ENCODE data around the gene SLC40A1.

Gene SLC40A1

GRCh38 chr2:189512879-189513278 is 67.7 kb downstream of the SLC40A1 start:
- TF ChIP-seq CTCF (IDR thresholded peaks at IDR 0.05; ENCODE audit: low read depth, low read length) (no peak), EZH2phosphoT487 (IDR thresholded peaks at IDR 0.05; ENCODE audit: low read depth) (no peak)
- no peaks in the 10 kb centered on the region for H3K27me3 ChIP-seq (ENCODE audit: low read depth, low read length)

GRCh38 chr2:189511960-189512319 is 68.6 kb downstream of the SLC40A1 start:
- Histone ChIP-seq H3K4me3 (ENCODE audit: low read length) (no peak overlapping the region), H3K4me1 (ENCODE audit: low read length) (peaks cover 5% of the 10 kb centered on the region; the same call in 1 of the 2 replicates), H3K4me2 (ENCODE audit: low read length) (no peak overlapping the region), H4K20me1 (ENCODE audit: insufficient read depth, low read length) (no peaks in the 10 kb centered on the region), H3K27me3 (ENCODE audit: low read depth, low read length) (no peaks in the 10 kb centered on the region), H3K9me3 (ENCODE audit: insufficient read depth, low read length) (no peaks in the 10 kb centered on the region), H3K79me2 (ENCODE audit: low read length) (no peaks in the 10 kb centered on the region), H3K9ac (ENCODE audit: low read length) (no peak overlapping the region), H3K36me3 (replicated peaks; ENCODE audit: low read depth, low read length) (no peaks in the 10 kb centered on the region), H2AFZ (ENCODE audit: low read depth, low read length) (no peak overlapping the region), H3K27ac (ENCODE audit: low read length) (no peak overlapping the region)
- TF ChIP-seq CTCF (IDR thresholded peaks at IDR 0.05; ENCODE audit: low read depth, low read length) = no peak

More at GRCh38 chr2:189512879-189513278, 67.7 kb downstream of the SLC40A1 start:
- no peaks in the 10 kb centered on the region for H3K9me3 ChIP-seq (ENCODE audit: insufficient read depth, low read length)
- no peak overlapping the region for H2AFZ ChIP-seq (ENCODE audit: low read depth, low read length)
- H3K36me3 ChIP-seq (replicated peaks; ENCODE audit: low read depth, low read length) = no peaks in the 10 kb centered on the region
- H3K4me2 ChIP-seq (ENCODE audit: low read length) = no peak overlapping the region
- H3K27ac ChIP-seq (ENCODE audit: low read length) = no peak overlapping the region
- H3K4me1 ChIP-seq (ENCODE audit: low read length) = peaks cover 5% of the 10 kb centered on the region; the same call in 1 of the 2 replicates
- no peaks in the 10 kb centered on the region for H3K79me2 ChIP-seq (ENCODE audit: low read length)
- H3K9ac ChIP-seq (ENCODE audit: low read length) = no peak overlapping the region
- H3K4me3 ChIP-seq (ENCODE audit: low read length) = no peak overlapping the region
- H4K20me1 ChIP-seq (ENCODE audit: insufficient read depth, low read length) = no peaks in the 10 kb centered on the region

- no peak overlapping the region for H3K4me2 ChIP-seq (ENCODE audit: low read length)
- H4K20me1 ChIP-seq (ENCODE audit: insufficient read depth, low read length) = no peaks in the 10 kb centered on the region
- H3K4me1 ChIP-seq (ENCODE audit: low read length) = peaks cover 5% of the 10 kb centered on the region; the same call in 1 of the 2 replicates
- H3K27ac ChIP-seq (ENCODE audit: low read length) = no peak overlapping the region
- no peaks in the 10 kb centered on the region for H3K36me3 ChIP-seq (replicated peaks; ENCODE audit: low read depth, low read length)
- no peak overlapping the region for H3K4me3 ChIP-seq (ENCODE audit: low read length)
- no peak overlapping the region for H2AFZ ChIP-seq (ENCODE audit: low read depth, low read length)
- no peaks in the 10 kb centered on the region for H3K79me2 ChIP-seq (ENCODE audit: low read length)
- H3K27me3 ChIP-seq (ENCODE audit: low read depth, low read length) = no peaks in the 10 kb centered on the region
- no peak overlapping the region for H3K9ac ChIP-seq (ENCODE audit: low read length)
- TF ChIP-seq CTCF (IDR thresholded peaks at IDR 0.05; ENCODE audit: low read depth, low read length) (no peak), EZH2phosphoT487 (IDR thresholded peaks at IDR 0.05; ENCODE audit: low read depth) (no peak)
- no peaks in the 10 kb centered on the region for H3K9me3 ChIP-seq (ENCODE audit: insufficient read depth, low read length)
These were observed 69.2 kb downstream of the SLC40A1 start for GRCh38 chr2:189511210-189511959.

All from OCI-LY3 (cell line).